Ishikawa (cell line): ENCODE data around the gene LYPD3.
A peak's percentile ranks its signal among the peaks of the same experiment; 100 is the strongest.

ENCODE experiments used
- CEBPB ChIP-seq: IDR thresholded peaks from 2 replicates; pipeline ENCODE4 v1.6.1; 2012
- CREB1 ChIP-seq: IDR thresholded peaks from 2 replicates; pipeline ENCODE4 v1.6.1; 2012; ENCODE audit warnings: low read depth
- EGR1 ChIP-seq: IDR thresholded peaks from 2 replicates; pipeline ENCODE4 v1.6.1; 2012
- EP300 ChIP-seq: IDR thresholded peaks from 2 replicates; pipeline ENCODE4 v1.6.1; 2012; ENCODE audit warnings: borderline replicate concordance
- FOXM1 ChIP-seq: IDR thresholded peaks from 2 replicates; pipeline ENCODE4 v1.6.1; 2012; ENCODE audit warnings: low read depth, borderline replicate concordance
- MAX ChIP-seq: IDR thresholded peaks from 2 replicates; pipeline ENCODE4 v1.6.1; 2012
- NFIC ChIP-seq: IDR thresholded peaks from 2 replicates; pipeline ENCODE4 v1.6.1; 2012
- RAD21 ChIP-seq: IDR thresholded peaks from 2 replicates; pipeline ENCODE4 v1.6.1; 2012; ENCODE audit warnings: low read depth
- TAF1 ChIP-seq: IDR thresholded peaks from 2 replicates; pipeline ENCODE4 v1.6.1; 2012; ENCODE audit warnings: low read depth, mild to moderate bottlenecking
- TCF12 ChIP-seq: IDR thresholded peaks from 2 replicates; pipeline ENCODE4 v1.6.1; 2012; ENCODE audit warnings: low read depth
- TEAD4 ChIP-seq: IDR thresholded peaks from 2 replicates; pipeline ENCODE4 v1.6.1; 2012
- YY1 ChIP-seq: IDR thresholded peaks from 2 replicates; pipeline ENCODE4 v1.6.1; 2012; ENCODE audit warnings: low read depth
- ZBTB7A ChIP-seq: IDR thresholded peaks from 2 replicates; pipeline ENCODE4 v1.6.1; 2012; ENCODE audit warnings: low read depth
- TF ChIP-seq, protein P1 (sequence below): IDR thresholded peaks from 2 replicates; pipeline ENCODE4 v1.6.1; 2012; ENCODE audit warnings: low read depth, mild to moderate bottlenecking
- TF ChIP-seq, protein P2 (sequence below): IDR thresholded peaks from 2 replicates; pipeline ENCODE4 v1.6.1; 2012

The LYPD3 gene

GRCh38 chr19:43430142-43430710, 35.2 kb downstream of the LYPD3 start:
- TF ChIP-seq ZBTB7A (no peak), TCF12 (no peak), EGR1 (no peak), EP300 (no peak), RAD21 (peak; percentile 12; the same call in 1 of the 2 replicates)

- no peak for TF ChIP-seq CEBPB
- TF ChIP-seq YY1: no peak
- no peak for TF ChIP-seq MAX
- TF ChIP-seq ZBTB7A: no peak
- TF ChIP-seq TCF12: no peak
- TF ChIP-seq, protein P1, sequence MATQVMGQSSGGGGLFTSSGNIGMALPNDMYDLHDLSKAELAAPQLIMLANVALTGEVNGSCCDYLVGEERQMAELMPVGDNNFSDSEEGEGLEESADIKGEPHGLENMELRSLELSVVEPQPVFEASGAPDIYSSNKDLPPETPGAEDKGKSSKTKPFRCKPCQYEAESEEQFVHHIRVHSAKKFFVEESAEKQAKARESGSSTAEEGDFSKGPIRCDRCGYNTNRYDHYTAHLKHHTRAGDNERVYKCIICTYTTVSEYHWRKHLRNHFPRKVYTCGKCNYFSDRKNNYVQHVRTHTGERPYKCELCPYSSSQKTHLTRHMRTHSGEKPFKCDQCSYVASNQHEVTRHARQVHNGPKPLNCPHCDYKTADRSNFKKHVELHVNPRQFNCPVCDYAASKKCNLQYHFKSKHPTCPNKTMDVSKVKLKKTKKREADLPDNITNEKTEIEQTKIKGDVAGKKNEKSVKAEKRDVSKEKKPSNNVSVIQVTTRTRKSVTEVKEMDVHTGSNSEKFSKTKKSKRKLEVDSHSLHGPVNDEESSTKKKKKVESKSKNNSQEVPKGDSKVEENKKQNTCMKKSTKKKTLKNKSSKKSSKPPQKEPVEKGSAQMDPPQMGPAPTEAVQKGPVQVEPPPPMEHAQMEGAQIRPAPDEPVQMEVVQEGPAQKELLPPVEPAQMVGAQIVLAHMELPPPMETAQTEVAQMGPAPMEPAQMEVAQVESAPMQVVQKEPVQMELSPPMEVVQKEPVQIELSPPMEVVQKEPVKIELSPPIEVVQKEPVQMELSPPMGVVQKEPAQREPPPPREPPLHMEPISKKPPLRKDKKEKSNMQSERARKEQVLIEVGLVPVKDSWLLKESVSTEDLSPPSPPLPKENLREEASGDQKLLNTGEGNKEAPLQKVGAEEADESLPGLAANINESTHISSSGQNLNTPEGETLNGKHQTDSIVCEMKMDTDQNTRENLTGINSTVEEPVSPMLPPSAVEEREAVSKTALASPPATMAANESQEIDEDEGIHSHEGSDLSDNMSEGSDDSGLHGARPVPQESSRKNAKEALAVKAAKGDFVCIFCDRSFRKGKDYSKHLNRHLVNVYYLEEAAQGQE: no peak
- TF ChIP-seq NFIC: no peak
- TF ChIP-seq, protein P2, sequence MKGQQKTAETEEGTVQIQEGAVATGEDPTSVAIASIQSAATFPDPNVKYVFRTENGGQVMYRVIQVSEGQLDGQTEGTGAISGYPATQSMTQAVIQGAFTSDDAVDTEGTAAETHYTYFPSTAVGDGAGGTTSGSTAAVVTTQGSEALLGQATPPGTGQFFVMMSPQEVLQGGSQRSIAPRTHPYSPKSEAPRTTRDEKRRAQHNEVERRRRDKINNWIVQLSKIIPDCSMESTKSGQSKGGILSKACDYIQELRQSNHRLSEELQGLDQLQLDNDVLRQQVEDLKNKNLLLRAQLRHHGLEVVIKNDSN: no peak
- no peak for TF ChIP-seq EP300
- no peak for TF ChIP-seq EGR1
- TF ChIP-seq RAD21: no peak
- no peak for TF ChIP-seq TAF1
Observed at GRCh38 chr19:43429395-43429794, 36.0 kb downstream of the LYPD3 start.

- TF ChIP-seq, protein P2: no peak
- TF ChIP-seq ZBTB7A (no peak), NFIC (peak; percentile 61), RAD21 (peak; percentile 46)
Observed at GRCh38 chr19:43425567-43426392, 39.6 kb downstream of the LYPD3 start.

DNA sequence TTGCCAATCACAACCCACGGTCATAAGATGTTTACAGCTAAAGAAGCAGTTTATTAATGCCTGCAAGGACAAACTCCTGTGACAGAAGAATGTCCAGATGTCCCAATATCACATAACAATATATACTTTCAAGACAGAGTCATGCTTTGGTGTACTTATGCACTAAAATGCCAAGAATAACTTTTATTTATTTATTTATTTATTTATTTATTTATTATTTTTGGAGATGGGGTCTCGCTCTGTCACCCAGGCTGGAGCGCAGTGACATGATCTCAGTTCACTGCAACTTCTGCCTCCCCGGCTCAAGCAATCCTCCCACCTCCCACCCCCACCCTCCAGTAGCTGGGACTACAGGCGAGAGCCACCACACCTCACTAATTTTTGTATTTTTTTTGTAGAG, 41.6 kb downstream of the LYPD3 start:
- TF ChIP-seq RAD21 (no peak), EGR1 (no peak)

- no peak for TF ChIP-seq TEAD4
- TF ChIP-seq CEBPB: no peak
- no peak for TF ChIP-seq MAX
- TF ChIP-seq, protein P1: no peak
- TF ChIP-seq, protein P2: no peak
- no peak for TF ChIP-seq FOXM1
- no peak for TF ChIP-seq EP300
Observed at GRCh38 chr19:43422689-43423066, 42.7 kb downstream of the LYPD3 start.

GRCh38 chr19:43422000-43422688, 43.3 kb downstream of the LYPD3 start:
- TF ChIP-seq RAD21: no peak
- TF ChIP-seq, protein P1: no peak
- TF ChIP-seq FOXM1: no peak
- TF ChIP-seq, protein P2: no peak
- TF ChIP-seq TAF1: no peak
- no peak for TF ChIP-seq CREB1
- TF ChIP-seq YY1: no peak
- TF ChIP-seq MAX: no peak
- no peak for TF ChIP-seq EGR1
- no peak for TF ChIP-seq TCF12
- TF ChIP-seq EP300: no peak
- TF ChIP-seq NFIC: no peak
- no peak for TF ChIP-seq TEAD4
- TF ChIP-seq ZBTB7A: no peak
- TF ChIP-seq CEBPB: no peak
